Fibroblast of skin of scalp (primary cell): ENCODE data around the gene TAF7. TPM values are rescaled to one million over a fixed set of nuclear protein-coding genes. Genes with fewer than 3 reads are reported as not detected.
"Not testable (repeated sequence)": the region's sequence is repeated elsewhere in the genome, so short reads cannot be mapped to it uniquely, and the experiment has no call there.

Source experiments
- DNase-seq: peaks from one replicate; pipeline ENCODE4 v3.0.0-alpha.2; 2013
- polyA plus RNA-seq, 2 experiments: library from polyadenylated mRNA; unstranded; fragments of 120-200 nt; gene quantifications; one replicate each; pipeline ENCODE4 v1.2.1, GENCODE V29; 2013; ENCODE audit not compliant: insufficient read length in 2 of 2

TAF7 gene
- polyA plus RNA-seq (2013, experiment 1 of 2; ENCODE audit: insufficient read length) = 69.5 TPM
- polyA plus RNA-seq (2013, experiment 2 of 2; ENCODE audit: insufficient read length) = 72.0 TPM

GRCh38 chr5:141320225-141321169, at the start of gene TAF7:
Gene TAF7, minus strand, starts transcription at chr5:141320784. Its CDS starts 740 bp downstream, at chr5:141320044.
- peak; percentile 94 for DNase-seq

- no peak for DNase-seq
These were observed 45.7 kb upstream of the TAF7 start for GRCh38 chr5:141366016-141366896.

GRCh38 chr5:141363952-141364660, 43.5 kb upstream of the TAF7 start, which contains the start of gene PCDHGA5:
Gene PCDHGA5, plus strand, starts transcription at chr5:141364162. Its CDS starts 169 bp downstream, at chr5:141364331.
- peak; percentile 47 for DNase-seq

GRCh38 chr5:141362719-141363118, 42.1 kb upstream of the TAF7 start:
- DNase-seq = no peak

- DNase-seq = no peak
These were observed 40.1 kb upstream of the TAF7 start for GRCh38 chr5:141360685-141361084.

GRCh38 chr5:141359790-141360426, 39.3 kb upstream of the TAF7 start, which contains the start of gene PCDHGB2:
Gene PCDHGB2, plus strand, starts transcription at chr5:141359994. Its CDS starts 142 bp downstream, at chr5:141360136.
- peak; percentile 43 for DNase-seq

GRCh38 chr5:141356950-141357349, 36.4 kb upstream of the TAF7 start:
- DNase-seq = no peak

GRCh38 chr5:141356133-141356532, 35.5 kb upstream of the TAF7 start:
- DNase-seq = no peak

GRCh38 chr5:141355641-141356040, 35.1 kb upstream of the TAF7 start:
- no peak for DNase-seq

GRCh38 chr5:141354900-141355469, 34.4 kb upstream of the TAF7 start, which contains the start of gene PCDHGA4:
Gene PCDHGA4, plus strand, starts transcription at chr5:141355021. Its CDS starts 87 bp downstream, at chr5:141355108.
- peak; percentile 27 for DNase-seq

- DNase-seq = no peak
These were observed 31.0 kb upstream of the TAF7 start for GRCh38 chr5:141351591-141351990.

GRCh38 chr5:141349917-141350619, 29.5 kb upstream of the TAF7 start, which contains the start of gene PCDHGB1:
Gene PCDHGB1, plus strand, starts transcription at chr5:141350099. Its CDS starts 162 bp downstream, at chr5:141350261.
- DNase-seq = peak; percentile 60

- DNase-seq = not testable (repeated sequence)
These were observed 25.4 kb upstream of the TAF7 start for GRCh38 chr5:141346017-141346416.

- no peak for DNase-seq
These were observed 24.7 kb upstream of the TAF7 start for GRCh38 chr5:141345327-141345726.

GRCh38 chr5:141343953-141344463, 23.4 kb upstream of the TAF7 start:
- no peak for DNase-seq

- peak; percentile 64 for DNase-seq
These were observed 22.8 kb upstream of the TAF7 start, which contains the start of gene PCDHGA3 for GRCh38 chr5:141343242-141343952. Gene PCDHGA3, plus strand, starts transcription at chr5:141343829. Its CDS starts 205 bp downstream, at chr5:141344034.

- no peak for DNase-seq
These were observed 22.2 kb upstream of the TAF7 start for GRCh38 chr5:141342773-141343172.

GRCh38 chr5:141340781-141341354, 20.3 kb upstream of the TAF7 start:
- DNase-seq = not testable (repeated sequence)
